Skeletal muscle satellite cell (primary cell): ENCODE results near the gene NBR1.
"Not testable (repeated sequence)": the region's sequence is repeated elsewhere in the genome, so short reads cannot be mapped to it uniquely, and the experiment has no call there.

Source experiments
- H3K27me3 ChIP-seq: 2 replicates; pipeline ENCODE4 v1.7.0; 2013; ENCODE audit warnings: low read length; ENCODE audit not compliant: control insufficient read depth, insufficient read depth
- H3K36me3 ChIP-seq: 2 replicates; pipeline ENCODE4 v1.7.0; 2013; ENCODE audit warnings: mild to moderate bottlenecking, control low read depth, low read length; ENCODE audit not compliant: insufficient read depth
- H3K4me1 ChIP-seq: 2 replicates; pipeline ENCODE4 v1.7.0; 2013; ENCODE audit warnings: low read length; ENCODE audit not compliant: control insufficient read depth, insufficient read depth
- H3K4me2 ChIP-seq: 2 replicates; pipeline ENCODE4 v1.7.0; 2013; ENCODE audit warnings: mild to moderate bottlenecking, low read length
- H3K4me3 ChIP-seq: 2 replicates; pipeline ENCODE4 v1.7.0; 2013; ENCODE audit warnings: low read length
- H3K9ac ChIP-seq: 2 replicates; pipeline ENCODE4 v1.7.0; 2013; ENCODE audit warnings: mild to moderate bottlenecking, low read depth, low read length, moderate library complexity
- H3K9me3 ChIP-seq: replicated peaks from 2 replicates; pipeline ENCODE4 v1.7.0; 2013; ENCODE audit warnings: mild to moderate bottlenecking, control low read depth, low read length

The NBR1 gene

GRCh38 chr17:43203013-43203412 is 32.0 kb downstream of the NBR1 start:
- not testable (repeated sequence) for H3K4me1 ChIP-seq, H3K4me3 ChIP-seq, H3K9ac ChIP-seq, H3K9me3 ChIP-seq, H3K4me2 ChIP-seq, H3K27me3 ChIP-seq
- peaks cover 60% of the 10 kb centered on the region for H3K36me3 ChIP-seq

- Histone ChIP-seq H3K27me3 (no peaks in the 10 kb centered on the region), H3K4me1 (peaks cover 28% of the 10 kb centered on the region), H3K4me2 (peak overlapping the region; percentile 99), H3K9ac (peak overlapping the region; percentile 82), H3K9me3 (no peaks in the 10 kb centered on the region), H3K4me3 (no peak overlapping the region), H3K36me3 (peaks cover 44% of the 10 kb centered on the region)
Measured at GRCh38 chr17:43210576-43210975, 39.6 kb downstream of the NBR1 start.

GRCh38 chr17:43211123-43211479 is 40.1 kb downstream of the NBR1 start:
- no peaks in the 10 kb centered on the region for H3K27me3 ChIP-seq
- peak overlapping the region; percentile 99 for H3K4me2 ChIP-seq
- H3K36me3 ChIP-seq, result peaks cover 49% of the 10 kb centered on the region
- peak overlapping the region; percentile 82 for H3K9ac ChIP-seq
- H3K9me3 ChIP-seq, result no peaks in the 10 kb centered on the region
- H3K4me1 ChIP-seq, result peaks cover 28% of the 10 kb centered on the region
- peak overlapping the region; percentile 86 for H3K4me3 ChIP-seq

GRCh38 chr17:43211480-43212402 is 40.7 kb downstream of the NBR1 start, which contains the start of gene TMEM106A:
TSS of gene TMEM106A (plus strand) at chr17:43211875. CDS start at chr17:43213042, 1,167 bp downstream.
- H3K4me1 ChIP-seq, result peaks cover 28% of the 10 kb centered on the region
- peak within 1 kb of the TSS; percentile 86 for H3K4me3 ChIP-seq
- H3K27me3 ChIP-seq, result no peaks in the 10 kb centered on the region
- no peaks in the 10 kb centered on the region for H3K9me3 ChIP-seq
- H3K4me2 ChIP-seq, result peak within 1 kb of the TSS; percentile 99
- H3K36me3 ChIP-seq, result peaks cover 55% of the 10 kb centered on the region
- H3K9ac ChIP-seq, result peak within 1 kb of the TSS; percentile 82

- no peaks in the 10 kb centered on the region for H3K27me3 ChIP-seq
- no peaks in the 10 kb centered on the region for H3K9me3 ChIP-seq
- H3K9ac ChIP-seq, result peak overlapping the region; percentile 82
- peaks cover 56% of the 10 kb centered on the region for H3K36me3 ChIP-seq
- peak overlapping the region; percentile 99 for H3K4me2 ChIP-seq
- H3K4me3 ChIP-seq, result peak overlapping the region; percentile 86
- H3K4me1 ChIP-seq, result peaks cover 28% of the 10 kb centered on the region
Measured at GRCh38 chr17:43212641-43213490, 41.9 kb downstream of the NBR1 start.

- H3K4me3 ChIP-seq, result no peak overlapping the region
- H3K36me3 ChIP-seq, result peaks cover 51% of the 10 kb centered on the region
Measured at GRCh38 chr17:43213545-43213944, 42.5 kb downstream of the NBR1 start.

GRCh38 chr17:43215341-43215740 is 44.3 kb downstream of the NBR1 start:
- H3K36me3 ChIP-seq, result peaks cover 47% of the 10 kb centered on the region
- H3K4me3 ChIP-seq, result no peak overlapping the region
- peaks cover 28% of the 10 kb centered on the region for H3K4me1 ChIP-seq
- no peaks in the 10 kb centered on the region for H3K9me3 ChIP-seq
- no peak overlapping the region for H3K4me2 ChIP-seq
- H3K27me3 ChIP-seq, result no peaks in the 10 kb centered on the region
- no peak overlapping the region for H3K9ac ChIP-seq

More at GRCh38 chr17:43213545-43213944, 42.5 kb downstream of the NBR1 start:
- Histone ChIP-seq H3K4me1 (peaks cover 28% of the 10 kb centered on the region), H3K4me2 (peak overlapping the region; percentile 99), H3K9me3 (no peaks in the 10 kb centered on the region), H3K9ac (no peak overlapping the region), H3K27me3 (no peaks in the 10 kb centered on the region)

- no peak overlapping the region for H3K4me2 ChIP-seq
- H3K9ac ChIP-seq, result no peak overlapping the region
- H3K9me3 ChIP-seq, result no peaks in the 10 kb centered on the region
- no peak overlapping the region for H3K4me3 ChIP-seq
- no peaks in the 10 kb centered on the region for H3K27me3 ChIP-seq
- peaks cover 43% of the 10 kb centered on the region for H3K36me3 ChIP-seq
- peaks cover 19% of the 10 kb centered on the region for H3K4me1 ChIP-seq
Measured at GRCh38 chr17:43216369-43216761, 45.4 kb downstream of the NBR1 start.

- Histone ChIP-seq H3K9ac (no peak overlapping the region), H3K4me3 (no peak overlapping the region), H3K27me3 (no peaks in the 10 kb centered on the region), H3K4me2 (no peak overlapping the region), H3K9me3 (no peaks in the 10 kb centered on the region), H3K36me3 (peaks cover 43% of the 10 kb centered on the region), H3K4me1 (peaks cover 17% of the 10 kb centered on the region)
Measured at GRCh38 chr17:43216762-43217613, 46.0 kb downstream of the NBR1 start.

- Histone ChIP-seq H3K4me2 (no peak overlapping the region), H3K4me3 (no peak overlapping the region), H3K27me3 (no peaks in the 10 kb centered on the region), H3K9ac (no peak overlapping the region), H3K36me3 (peaks cover 43% of the 10 kb centered on the region), H3K4me1 (peaks cover 11% of the 10 kb centered on the region), H3K9me3 (no peaks in the 10 kb centered on the region)
Measured at GRCh38 chr17:43217614-43218087, 46.6 kb downstream of the NBR1 start.
